GM12891 (cell line): ENCODE measurements around the gene TEDC1.

Source experiments
- DNase-seq: peaks from one replicate; pipeline ENCODE4 v3.0.0; 2011; ENCODE audit warnings: low spot score; ENCODE audit not compliant: insufficient read length
- FAIRE-seq: peaks from 2 replicates; lab custom pipeline; 2011; peaks lifted over from hg19 to GRCh38; lab: Jason Lieb, UNC
- PAX5 ChIP-seq: IDR thresholded peaks from 2 replicates; pipeline ENCODE4 v1.6.1; 2011; ENCODE audit warnings: low read length, moderate library complexity, mild to moderate bottlenecking; ENCODE audit not compliant: insufficient read depth, severe bottlenecking
- POLR2A ChIP-seq: IDR thresholded peaks from 2 replicates; pipeline ENCODE4 v1.6.1; 2011; ENCODE audit warnings: low read depth, low read length, control low read depth
- POLR2AphosphoS5 ChIP-seq: IDR thresholded peaks from 2 replicates; pipeline ENCODE4 v1.6.1; 2011; ENCODE audit warnings: low read depth, low read length, control low read depth
- POU2F2 ChIP-seq: IDR thresholded peaks from 2 replicates; pipeline ENCODE4 v1.6.1; 2011; ENCODE audit warnings: low read depth, mild to moderate bottlenecking, control low read depth, low read length, moderate library complexity
- SPI1 ChIP-seq: IDR thresholded peaks from 2 replicates; pipeline ENCODE4 v1.6.1; 2011; ENCODE audit warnings: low read depth, low read length, control low read depth
- TAF1 ChIP-seq: IDR thresholded peaks from 2 replicates; pipeline ENCODE4 v1.6.1; 2011; ENCODE audit warnings: low read depth, low read length, control low read depth

TEDC1 gene

DNA sequence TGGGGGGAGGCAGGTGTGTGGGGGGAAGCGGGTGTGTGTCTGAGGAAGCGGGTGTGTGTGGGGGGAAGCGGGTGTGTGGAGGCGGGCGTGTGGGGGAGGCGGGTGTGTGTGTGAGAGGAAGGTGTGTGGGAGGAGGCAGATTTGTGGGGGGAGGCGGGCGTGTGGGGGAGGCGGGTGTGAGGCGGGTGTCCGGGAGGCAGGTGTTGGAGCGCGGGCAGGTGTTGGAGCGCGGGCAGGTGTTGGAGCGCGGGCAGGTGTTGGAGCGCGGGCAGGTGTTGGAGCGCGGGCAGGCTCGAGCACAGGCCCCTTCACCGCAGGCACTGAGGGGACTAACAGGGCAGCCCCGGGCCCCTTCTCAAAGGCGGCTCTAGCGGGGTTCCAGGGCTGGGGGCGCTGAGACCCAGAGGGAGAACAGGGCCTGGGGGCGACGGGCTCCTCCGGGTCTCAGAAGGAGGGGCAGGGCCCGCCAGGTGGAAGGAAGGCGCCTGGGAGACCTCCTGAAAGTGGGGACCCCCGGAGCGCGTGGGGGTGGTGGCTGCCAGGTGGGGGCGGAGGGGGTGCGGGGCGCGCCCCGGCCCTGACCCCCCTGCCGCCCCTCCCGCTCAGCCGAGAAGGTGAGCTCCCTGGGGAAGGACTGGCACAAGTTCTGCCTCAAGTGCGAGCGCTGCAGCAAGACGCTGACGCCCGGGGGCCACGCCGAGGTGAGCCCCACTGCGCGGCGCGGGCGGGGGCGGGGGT, 13.2 kb upstream of the TEDC1 start:
- FAIRE-seq (peak; percentile 35), DNase-seq (no peak)
- TF ChIP-seq TAF1 = no peak
- TF ChIP-seq POU2F2 = no peak
- TF ChIP-seq POLR2A = no peak
- no peak for TF ChIP-seq PAX5
- no peak for TF ChIP-seq SPI1
- TF ChIP-seq POLR2AphosphoS5 = no peak

DNA sequence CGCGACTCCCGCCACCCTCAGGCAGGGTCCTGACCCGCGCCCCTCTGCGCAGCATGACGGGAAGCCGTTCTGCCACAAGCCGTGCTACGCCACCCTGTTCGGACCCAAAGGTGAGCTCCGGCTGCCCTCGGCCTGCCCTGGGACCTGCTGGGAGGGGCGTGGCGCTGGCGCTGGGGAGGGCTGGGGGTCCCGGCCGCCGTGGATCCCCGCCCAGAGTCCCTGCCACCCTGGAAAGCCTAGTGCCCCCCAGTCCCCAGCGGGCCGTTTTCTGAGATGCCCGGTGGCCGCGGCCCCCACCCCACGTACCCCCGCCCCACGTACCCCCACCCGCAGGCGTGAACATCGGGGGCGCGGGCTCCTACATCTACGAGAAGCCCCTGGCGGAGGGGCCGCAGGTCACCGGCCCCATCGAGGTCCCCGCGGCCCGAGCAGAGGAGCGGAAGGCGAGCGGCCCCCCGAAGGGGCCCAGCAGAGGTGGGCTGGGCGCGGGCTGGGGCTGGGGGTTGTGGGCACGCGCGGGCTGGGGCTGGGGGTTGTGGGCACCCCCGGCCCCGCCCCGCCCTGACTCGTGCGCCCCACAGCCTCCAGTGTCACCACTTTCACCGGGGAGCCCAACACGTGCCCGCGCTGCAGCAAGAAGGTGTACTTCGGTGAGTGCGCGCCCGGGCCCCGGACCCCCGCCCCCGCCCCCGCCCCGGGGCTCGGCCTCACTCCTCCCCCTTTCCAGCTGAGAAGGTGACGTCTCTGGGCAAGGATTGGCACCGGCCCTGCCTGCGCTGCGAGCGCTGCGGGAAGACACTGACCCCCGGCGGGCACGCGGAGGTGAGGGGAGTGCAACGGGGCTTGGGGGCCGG, 12.4 kb upstream of the TEDC1 start:
- DNase-seq (no peak), FAIRE-seq (no peak)
- TF ChIP-seq POLR2A (no peak), POU2F2 (no peak), SPI1 (no peak), TAF1 (no peak), POLR2AphosphoS5 (no peak), PAX5 (no peak)

DNA sequence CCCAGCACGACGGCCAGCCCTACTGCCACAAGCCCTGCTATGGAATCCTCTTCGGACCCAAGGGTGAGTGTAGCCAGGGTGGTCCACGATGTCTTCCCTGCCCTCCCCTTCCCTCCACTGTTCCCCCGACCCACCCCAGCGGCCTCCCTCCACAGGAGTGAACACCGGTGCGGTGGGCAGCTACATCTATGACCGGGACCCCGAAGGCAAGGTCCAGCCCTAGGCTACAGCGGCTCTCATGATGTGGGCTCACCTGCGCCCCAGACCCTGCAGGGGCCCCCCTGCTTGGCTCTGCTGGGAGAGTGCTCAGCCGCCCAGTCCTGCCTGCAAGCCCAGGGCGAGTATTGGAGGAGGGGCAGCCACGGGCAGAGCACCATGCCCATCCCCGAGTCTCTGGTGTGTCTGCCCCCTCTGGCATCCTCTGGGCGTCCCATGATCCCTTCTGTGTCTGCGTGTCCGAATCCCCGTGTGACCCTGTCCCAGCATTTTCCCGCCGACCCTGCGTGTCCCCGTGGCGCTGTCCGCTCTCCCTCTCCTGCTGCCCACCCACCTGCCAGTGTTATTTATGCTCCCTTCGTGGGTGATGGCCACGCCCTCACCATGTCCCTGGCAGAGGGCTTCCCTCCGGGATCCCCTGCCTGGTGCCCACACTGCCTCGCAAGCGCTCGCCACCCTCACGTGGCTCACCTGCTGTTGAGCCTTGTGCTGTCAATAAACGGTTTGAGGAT, 11.5 kb upstream of the TEDC1 start:
- TF ChIP-seq TAF1 = no peak
- no peak for TF ChIP-seq POLR2AphosphoS5
- TF ChIP-seq POU2F2 = no peak
- TF ChIP-seq POLR2A = no peak
- no peak for TF ChIP-seq PAX5
- no peak for TF ChIP-seq SPI1
- DNase-seq (no peak), FAIRE-seq (no peak)

GRCh38 chr14:105480199-105480746, 10.8 kb upstream of the TEDC1 start:
- DNase-seq (no peak), FAIRE-seq (no peak)
- TF ChIP-seq POLR2AphosphoS5 = no peak
- no peak for TF ChIP-seq SPI1
- TF ChIP-seq POLR2A = no peak
- TF ChIP-seq POU2F2 = no peak
- TF ChIP-seq PAX5 = no peak
- no peak for TF ChIP-seq TAF1

GRCh38 chr14:105480807-105481801, 9.9 kb upstream of the TEDC1 start:
- TF ChIP-seq PAX5 (no peak), POLR2AphosphoS5 (no peak), TAF1 (no peak), SPI1 (0 out of 2 replicates have a peak, but pooled peaks have one; percentile 4)
- FAIRE-seq = peak; percentile 93
- peak; percentile 98 for DNase-seq

GRCh38 chr14:105481886-105482457, 9.1 kb upstream of the TEDC1 start:
- peak; percentile 99 for DNase-seq
- TF ChIP-seq POLR2AphosphoS5 (no peak), POLR2A (no peak), SPI1 (no peak), TAF1 (no peak), POU2F2 (no peak), PAX5 (no peak)
- peak; percentile 100 for FAIRE-seq

- TF ChIP-seq POU2F2 (no peak), PAX5 (no peak), POLR2AphosphoS5 (no peak), POLR2A (no peak), SPI1 (no peak), TAF1 (no peak)
- FAIRE-seq (no peak), DNase-seq (no peak)
Measured at GRCh38 chr14:105482486-105483110, 8.4 kb upstream of the TEDC1 start.
